ENCODE measurements around the gene BCAS3.

The BCAS3 gene

DNA sequence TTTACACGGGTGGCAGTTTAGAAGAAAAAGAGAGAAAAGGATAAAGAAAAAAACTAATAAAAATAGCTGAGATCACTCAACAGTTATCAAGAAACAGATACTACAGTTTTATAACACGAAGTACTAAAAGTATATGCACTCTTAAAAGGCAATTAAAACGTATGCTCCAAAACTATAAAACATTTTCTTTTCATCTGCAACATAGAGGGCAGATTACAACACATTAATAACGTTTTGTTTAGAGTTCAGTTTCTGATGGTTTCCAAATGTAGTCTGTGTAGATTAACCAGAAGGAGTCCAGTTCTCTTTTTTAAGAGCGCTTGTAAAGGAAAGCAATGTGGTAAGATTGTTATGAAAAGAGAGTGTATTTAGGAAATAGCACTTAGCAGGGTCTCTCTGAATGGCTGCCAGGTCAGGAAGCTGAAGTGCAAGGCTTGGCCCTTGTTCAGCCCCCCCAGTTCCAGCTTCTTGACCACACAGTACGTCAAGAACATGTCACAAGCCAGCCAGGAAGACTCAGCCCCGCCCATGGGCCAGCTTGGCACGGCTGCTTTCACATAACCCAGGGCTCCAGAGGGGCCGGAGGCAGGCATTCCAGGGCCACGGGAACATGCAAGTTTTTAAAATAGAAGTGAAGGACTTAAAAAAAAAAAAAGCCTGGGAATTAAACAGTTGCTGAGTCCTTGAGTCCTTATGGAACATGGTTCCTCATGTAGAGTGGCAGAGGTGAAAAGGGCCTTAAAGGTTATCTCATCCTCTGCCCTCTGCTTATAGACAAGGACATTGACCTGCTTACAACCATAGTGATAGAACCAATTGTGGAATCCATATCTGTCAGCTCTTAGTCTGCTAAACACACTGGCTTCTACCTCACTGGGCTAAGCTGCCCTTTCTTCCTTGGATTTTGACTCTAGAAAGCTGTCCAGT is 574.6 kb downstream of the BCAS3 start:
- DNase-seq (ENCODE audit: low spot score): no peak

DNA sequence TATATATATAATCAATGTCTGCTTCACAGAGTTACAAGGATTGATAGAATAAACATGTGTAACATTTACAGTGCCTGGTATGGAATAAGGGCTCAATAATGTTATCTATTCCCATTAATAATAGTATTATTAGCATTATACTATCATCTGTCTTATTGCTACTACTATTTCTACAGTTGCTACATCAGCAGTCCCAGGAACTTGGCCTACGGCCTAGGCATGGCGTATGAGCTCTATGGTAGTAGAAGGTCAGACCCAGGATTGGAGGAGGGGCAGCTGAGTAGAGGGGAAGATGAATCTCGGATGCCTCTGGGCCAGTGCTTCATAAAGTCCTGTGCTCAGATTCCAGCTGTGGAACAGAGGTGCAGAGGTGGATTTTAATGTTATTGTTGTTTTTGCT is 575.7 kb downstream of the BCAS3 start:
- DNase-seq (ENCODE audit: low spot score): no peak

DNA sequence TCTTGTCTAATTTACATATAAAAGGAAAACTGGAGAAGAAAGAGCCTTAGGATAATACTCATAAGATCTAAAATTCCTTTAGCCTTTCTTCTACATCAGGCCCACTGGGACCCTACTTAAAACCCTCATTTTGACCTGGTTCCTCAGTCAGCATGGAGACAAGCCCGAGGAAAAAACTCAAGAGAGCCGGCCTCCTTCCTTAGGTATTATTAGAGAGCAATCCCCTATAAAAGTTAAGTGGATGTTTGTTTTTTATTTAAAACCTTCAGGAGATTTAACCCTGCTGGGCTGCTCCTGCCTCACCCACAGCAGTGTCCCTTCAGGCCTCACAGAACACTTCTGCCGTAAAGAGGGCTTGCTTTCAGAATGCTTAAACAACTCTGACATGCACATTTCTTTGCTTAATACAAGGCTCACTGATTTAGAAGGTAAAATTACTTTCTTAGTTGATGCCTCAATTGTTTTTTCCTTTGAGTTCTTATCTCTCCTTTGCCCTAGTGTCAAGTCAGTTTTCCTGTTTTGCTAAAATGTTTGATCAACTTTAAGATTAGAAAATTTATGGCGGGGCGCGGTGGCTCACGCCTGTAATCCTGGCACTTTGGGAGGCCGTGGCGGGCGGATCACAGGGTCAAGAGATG is 576.4 kb downstream of the BCAS3 start:
- DNase-seq (ENCODE audit: low spot score): no peak

- DNase-seq (ENCODE audit: low spot score): no peak
Observed at GRCh38 chr17:61254904-61255303, 577.3 kb downstream of the BCAS3 start.

- DNase-seq (ENCODE audit: low spot score): no peak
Observed at GRCh38 chr17:61255647-61256046, 578.0 kb downstream of the BCAS3 start.

- DNase-seq (ENCODE audit: low spot score): no peak
Observed at GRCh38 chr17:61259360-61259759, 581.7 kb downstream of the BCAS3 start.

GRCh38 chr17:61260071-61260797 is 582.6 kb downstream of the BCAS3 start:
- no peak for DNase-seq (ENCODE audit: low spot score)

- DNase-seq (ENCODE audit: low spot score): no peak
Observed at GRCh38 chr17:61261001-61261637, 583.5 kb downstream of the BCAS3 start.

- DNase-seq (ENCODE audit: low spot score): no peak
Observed at GRCh38 chr17:61265397-61265796, 587.7 kb downstream of the BCAS3 start.

GRCh38 chr17:61267847-61268246 is 590.2 kb downstream of the BCAS3 start:
- DNase-seq (ENCODE audit: low spot score): no peak

GRCh38 chr17:61275395-61275794 is 597.7 kb downstream of the BCAS3 start:
- DNase-seq (ENCODE audit: low spot score): no peak

GRCh38 chr17:61276806-61277205 is 599.2 kb downstream of the BCAS3 start:
- DNase-seq (ENCODE audit: low spot score): no peak

- DNase-seq (ENCODE audit: low spot score): no peak
Observed at GRCh38 chr17:61279476-61280145, 602.0 kb downstream of the BCAS3 start.

- no peak for DNase-seq (ENCODE audit: low spot score)
Observed at GRCh38 chr17:61280338-61280737, 602.7 kb downstream of the BCAS3 start.

DNA sequence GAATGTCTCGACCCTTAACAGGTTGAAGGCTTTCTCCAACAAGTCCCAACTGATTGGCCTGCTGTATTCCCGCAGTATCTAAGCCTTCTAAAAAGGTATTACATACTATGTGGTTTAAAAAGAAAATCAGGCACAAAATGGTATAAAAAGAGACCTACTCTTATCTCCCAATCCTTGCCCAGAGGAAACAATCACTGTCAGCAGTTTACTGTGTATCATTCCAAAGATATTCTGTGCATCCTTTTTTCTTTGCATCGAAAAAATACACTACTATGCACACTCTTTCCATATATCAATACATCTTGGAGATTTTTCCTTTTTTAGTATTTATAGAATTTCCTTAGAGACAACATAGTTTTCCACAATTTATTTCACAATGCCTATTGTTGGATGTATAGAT is 603.2 kb downstream of the BCAS3 start:
- DNase-seq (ENCODE audit: low spot score): no peak

DNA sequence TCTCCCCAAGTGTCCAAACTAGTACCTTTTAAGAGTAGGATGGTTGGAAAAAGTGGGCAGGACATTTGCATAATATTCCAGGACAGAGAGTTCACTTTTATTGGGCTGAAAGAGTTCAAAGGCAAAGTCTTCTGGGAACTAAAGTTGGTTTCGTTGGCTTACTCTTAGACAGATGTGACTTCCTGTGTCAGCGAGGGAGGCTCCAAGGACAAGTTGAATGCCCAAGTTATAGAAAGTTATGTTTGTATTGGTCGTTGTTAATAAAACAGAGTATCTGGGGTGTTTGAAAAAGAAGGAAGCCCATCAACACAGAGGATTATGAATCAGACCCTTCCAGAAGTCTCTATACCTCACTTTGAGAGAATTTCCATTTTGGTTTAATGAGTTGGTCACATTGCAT is 604.7 kb downstream of the BCAS3 start:
- no peak for DNase-seq (ENCODE audit: low spot score)

DNA sequence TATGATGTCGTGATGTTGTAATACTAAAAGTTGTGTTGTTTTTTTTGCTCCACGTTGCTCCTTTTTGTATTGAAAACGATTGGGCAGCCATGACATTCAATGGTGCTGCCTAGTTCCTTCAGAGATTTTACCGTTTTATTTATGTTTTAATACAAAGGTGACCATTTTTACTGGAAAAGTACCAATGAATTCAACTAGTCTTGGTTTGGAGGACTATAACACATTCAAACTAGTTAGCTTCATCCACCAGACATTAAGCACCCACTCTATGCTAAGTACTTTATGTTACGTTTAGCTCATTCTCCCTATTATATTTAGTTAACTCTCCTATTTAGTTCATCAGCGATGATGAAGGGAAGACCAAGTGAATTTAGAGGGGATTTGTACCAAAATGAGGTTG is 605.4 kb downstream of the BCAS3 start:
- DNase-seq (ENCODE audit: low spot score): no peak

- no peak for DNase-seq (ENCODE audit: low spot score)
Observed at GRCh38 chr17:61284174-61284573, 606.5 kb downstream of the BCAS3 start.

- no peak for DNase-seq (ENCODE audit: low spot score)
Observed at GRCh38 chr17:61284746-61285145, 607.1 kb downstream of the BCAS3 start.

DNA sequence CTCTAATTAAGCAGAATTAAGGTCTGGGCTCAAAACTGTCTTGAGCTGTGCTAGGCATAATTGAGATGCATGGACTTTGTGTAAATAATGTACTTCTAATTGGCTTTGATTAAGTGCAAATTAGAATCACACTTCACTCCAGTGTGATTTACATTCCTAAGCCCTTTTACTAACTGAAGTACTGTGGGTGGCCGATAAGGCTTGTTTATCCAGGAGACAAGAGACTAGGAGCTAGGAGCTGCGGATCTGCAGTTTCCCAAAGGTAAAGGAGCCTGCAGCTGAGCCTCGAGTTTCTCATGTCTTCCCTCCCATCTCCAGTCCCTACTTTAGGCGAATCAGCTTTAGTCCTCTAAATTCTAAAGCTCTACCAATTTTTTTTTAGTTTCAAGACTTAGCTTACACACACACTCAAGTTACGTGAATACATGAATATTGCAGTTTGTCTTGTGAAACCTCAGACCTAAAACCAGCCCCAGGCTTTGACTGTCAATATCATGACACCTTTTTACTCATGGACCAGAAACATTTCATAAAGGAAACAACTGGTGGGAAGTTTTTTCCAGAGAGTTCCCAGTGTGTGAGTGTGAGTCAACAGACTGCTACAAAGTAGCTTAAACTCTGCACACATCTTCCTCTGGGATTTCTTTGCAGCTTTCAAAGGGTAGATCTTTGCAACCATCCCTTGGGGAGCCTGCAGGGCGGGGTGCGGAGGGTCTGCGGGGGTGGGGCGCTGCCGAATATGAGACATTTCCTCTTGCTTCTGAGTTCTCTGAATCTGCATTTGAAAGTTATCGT is 608.1 kb downstream of the BCAS3 start:
- no peak for DNase-seq (ENCODE audit: low spot score)

DNA sequence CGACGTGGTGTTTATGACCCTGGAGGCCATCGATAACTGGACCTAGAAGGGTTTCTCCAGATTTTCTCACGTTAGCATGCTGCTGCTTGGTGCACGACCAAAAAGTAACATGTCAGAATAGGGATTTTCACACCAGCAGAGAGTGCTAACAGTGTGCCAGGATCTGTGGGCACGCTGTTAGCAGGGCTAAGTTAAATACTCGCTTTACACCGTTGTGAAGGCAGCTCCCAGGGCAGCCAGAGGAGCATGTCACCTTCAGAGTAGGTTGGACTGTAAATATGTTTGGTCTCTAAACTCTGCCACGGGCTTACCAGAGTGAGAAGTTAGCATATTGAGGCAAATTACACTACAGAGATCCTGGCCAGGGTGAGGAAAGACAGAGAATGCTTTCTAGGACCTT is 608.8 kb downstream of the BCAS3 start:
- DNase-seq (ENCODE audit: low spot score): no peak

Data from SK-N-DZ (cell line).